Measurements from ENCODE around the gene FSHR.

Gene FSHR

DNA sequence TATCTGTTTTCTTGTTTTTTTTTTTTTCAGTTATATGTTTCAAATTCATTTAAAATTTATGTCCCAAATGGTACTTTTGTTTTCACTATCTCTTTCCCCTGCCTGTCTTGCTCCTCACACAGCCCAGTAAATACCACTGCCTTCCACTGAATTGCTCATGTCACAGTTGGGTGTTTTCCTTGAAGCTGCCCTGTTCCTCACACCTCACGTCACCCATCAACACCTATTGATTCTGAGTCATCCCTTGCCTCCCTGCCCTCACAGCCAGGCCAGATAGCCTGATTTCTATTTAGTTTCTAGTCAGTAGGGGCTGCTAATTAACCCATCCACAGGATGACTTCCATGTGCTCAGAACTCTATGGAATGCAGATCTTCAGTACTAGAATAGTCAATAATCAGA is 25.3 kb downstream of the FSHR start:
- Histone ChIP-seq H3K36me3 (replicated peaks; ENCODE audit: insufficient read depth, low read length) (no peaks in the 10 kb centered on the region), H3F3A (ENCODE audit: insufficient read depth, low read length) (no peaks in the 10 kb centered on the region)

GRCh38 chr2:49123600-49123999 is 30.7 kb downstream of the FSHR start:
- H3F3A ChIP-seq (ENCODE audit: insufficient read depth, low read length): no peaks in the 10 kb centered on the region
- TF ChIP-seq, protein P1, sequence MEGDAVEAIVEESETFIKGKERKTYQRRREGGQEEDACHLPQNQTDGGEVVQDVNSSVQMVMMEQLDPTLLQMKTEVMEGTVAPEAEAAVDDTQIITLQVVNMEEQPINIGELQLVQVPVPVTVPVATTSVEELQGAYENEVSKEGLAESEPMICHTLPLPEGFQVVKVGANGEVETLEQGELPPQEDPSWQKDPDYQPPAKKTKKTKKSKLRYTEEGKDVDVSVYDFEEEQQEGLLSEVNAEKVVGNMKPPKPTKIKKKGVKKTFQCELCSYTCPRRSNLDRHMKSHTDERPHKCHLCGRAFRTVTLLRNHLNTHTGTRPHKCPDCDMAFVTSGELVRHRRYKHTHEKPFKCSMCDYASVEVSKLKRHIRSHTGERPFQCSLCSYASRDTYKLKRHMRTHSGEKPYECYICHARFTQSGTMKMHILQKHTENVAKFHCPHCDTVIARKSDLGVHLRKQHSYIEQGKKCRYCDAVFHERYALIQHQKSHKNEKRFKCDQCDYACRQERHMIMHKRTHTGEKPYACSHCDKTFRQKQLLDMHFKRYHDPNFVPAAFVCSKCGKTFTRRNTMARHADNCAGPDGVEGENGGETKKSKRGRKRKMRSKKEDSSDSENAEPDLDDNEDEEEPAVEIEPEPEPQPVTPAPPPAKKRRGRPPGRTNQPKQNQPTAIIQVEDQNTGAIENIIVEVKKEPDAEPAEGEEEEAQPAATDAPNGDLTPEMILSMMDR (IDR thresholded peaks at IDR 0.05; ENCODE audit: low read length): no peak
- TF ChIP-seq EZH2phosphoT487 (IDR thresholded peaks at IDR 0.05; ENCODE audit: low read length) (no peak), EZH2 (optimal IDR thresholded peaks at IDR 0.05; ENCODE audit: low read depth, low read length) (no peak)
- H3K36me3 ChIP-seq (replicated peaks; ENCODE audit: insufficient read depth, low read length): no peaks in the 10 kb centered on the region

More for the DNA sequence above, 25.3 kb downstream of the FSHR start:
- no peaks in the 10 kb centered on the region for H3K9me3 ChIP-seq (replicated peaks; ENCODE audit: insufficient read depth, low read length)
- no peak overlapping the region for H2AFZ ChIP-seq (ENCODE audit: low read length)
- H3K79me2 ChIP-seq (ENCODE audit: low read length): no peaks in the 10 kb centered on the region
- no peaks in the 10 kb centered on the region; the same call in 1 of the 2 replicates for H3K9me2 ChIP-seq (replicated peaks; ENCODE audit: insufficient read depth, low read length)
- no peak overlapping the region for H3K4me3 ChIP-seq (ENCODE audit: low read length)
- no peak for DNase-seq
- no peaks in the 10 kb centered on the region for H3K4me1 ChIP-seq (ENCODE audit: low read length)
- H3K27me3 ChIP-seq (replicated peaks; ENCODE audit: insufficient read depth, low read length): no peaks in the 10 kb centered on the region
- no peak overlapping the region for H3K27ac ChIP-seq (ENCODE audit: low read length)
- TF ChIP-seq EZH2phosphoT487 (IDR thresholded peaks at IDR 0.05; ENCODE audit: low read length): no peak
- TF ChIP-seq, protein P1 (IDR thresholded peaks at IDR 0.05; ENCODE audit: low read length): no peak
- no peak for TF ChIP-seq EZH2 (optimal IDR thresholded peaks at IDR 0.05; ENCODE audit: low read depth, low read length)
- H4K20me1 ChIP-seq (ENCODE audit: insufficient read depth, low read length): no peaks in the 10 kb centered on the region
- no peak overlapping the region for H3K4me2 ChIP-seq (ENCODE audit: low read depth, low read length)
- H3K9ac ChIP-seq (ENCODE audit: low read length): no peak overlapping the region

GRCh38 chr2:49122107-49122506 is 32.2 kb downstream of the FSHR start:
- no peak overlapping the region for H3K27ac ChIP-seq (ENCODE audit: low read length)
- no peak overlapping the region for H3K4me2 ChIP-seq (ENCODE audit: low read depth, low read length)
- H3K27me3 ChIP-seq (replicated peaks; ENCODE audit: insufficient read depth, low read length): no peaks in the 10 kb centered on the region
- no peak overlapping the region for H2AFZ ChIP-seq (ENCODE audit: low read length)
- no peak for DNase-seq
- no peaks in the 10 kb centered on the region for H3K9me2 ChIP-seq (replicated peaks; ENCODE audit: insufficient read depth, low read length)
- H4K20me1 ChIP-seq (ENCODE audit: insufficient read depth, low read length): no peaks in the 10 kb centered on the region
- no peaks in the 10 kb centered on the region for H3K36me3 ChIP-seq (replicated peaks; ENCODE audit: insufficient read depth, low read length)
- TF ChIP-seq EZH2 (optimal IDR thresholded peaks at IDR 0.05; ENCODE audit: low read depth, low read length): no peak
- TF ChIP-seq, protein P1 (IDR thresholded peaks at IDR 0.05; ENCODE audit: low read length): no peak
- no peak for TF ChIP-seq EZH2phosphoT487 (IDR thresholded peaks at IDR 0.05; ENCODE audit: low read length)
- no peaks in the 10 kb centered on the region for H3K4me1 ChIP-seq (ENCODE audit: low read length)
- no peaks in the 10 kb centered on the region for H3K79me2 ChIP-seq (ENCODE audit: low read length)
- H3K9me3 ChIP-seq (replicated peaks; ENCODE audit: insufficient read depth, low read length): no peaks in the 10 kb centered on the region
- no peak overlapping the region for H3K4me3 ChIP-seq (ENCODE audit: low read length)
- H3F3A ChIP-seq (ENCODE audit: insufficient read depth, low read length): no peaks in the 10 kb centered on the region
- H3K9ac ChIP-seq (ENCODE audit: low read length): no peak overlapping the region

More at GRCh38 chr2:49123600-49123999, 30.7 kb downstream of the FSHR start:
- H3K9me3 ChIP-seq (replicated peaks; ENCODE audit: insufficient read depth, low read length): no peaks in the 10 kb centered on the region
- H3K27ac ChIP-seq (ENCODE audit: low read length): no peak overlapping the region
- no peak overlapping the region for H3K9ac ChIP-seq (ENCODE audit: low read length)
- no peaks in the 10 kb centered on the region for H3K27me3 ChIP-seq (replicated peaks; ENCODE audit: insufficient read depth, low read length)
- H4K20me1 ChIP-seq (ENCODE audit: insufficient read depth, low read length): no peaks in the 10 kb centered on the region
- H3K4me3 ChIP-seq (ENCODE audit: low read length): no peak overlapping the region
- DNase-seq: no peak
- no peaks in the 10 kb centered on the region for H3K79me2 ChIP-seq (ENCODE audit: low read length)
- no peak overlapping the region for H2AFZ ChIP-seq (ENCODE audit: low read length)
- H3K9me2 ChIP-seq (replicated peaks; ENCODE audit: insufficient read depth, low read length): no peaks in the 10 kb centered on the region
- no peaks in the 10 kb centered on the region for H3K4me1 ChIP-seq (ENCODE audit: low read length)
- H3K4me2 ChIP-seq (ENCODE audit: low read depth, low read length): no peak overlapping the region

Measured in MM.1S (cell line).